KG1 (cell line): Measurements from ENCODE around the gene TJP3.
A peak's percentile ranks its signal among the peaks of the same experiment; 100 is the strongest.
"Not testable (repeated sequence)": the region's sequence is repeated elsewhere in the genome, so short reads cannot be mapped to it uniquely, and the experiment has no call there.

Experiments used
- DNase-seq: peaks from one replicate; lab custom pipeline; 2025; lab: John Stamatoyannopoulos, UW

The TJP3 gene

GRCh38 chr19:3738477-3739220 is 30.5 kb downstream of the TJP3 start:
- no peak for DNase-seq

- DNase-seq: no peak
These were observed 32.2 kb downstream of the TJP3 start for GRCh38 chr19:3740431-3740830.

GRCh38 chr19:3743486-3743885 is 35.3 kb downstream of the TJP3 start:
- DNase-seq: no peak

GRCh38 chr19:3745363-3746045 is 37.3 kb downstream of the TJP3 start:
- no peak for DNase-seq

- no peak for DNase-seq
These were observed 38.3 kb downstream of the TJP3 start for GRCh38 chr19:3746371-3747056.

- no peak for DNase-seq
These were observed 40.8 kb downstream of the TJP3 start for GRCh38 chr19:3748965-3749364.

GRCh38 chr19:3750211-3750610 is 42.0 kb downstream of the TJP3 start:
- no peak for DNase-seq

- DNase-seq: no peak
These were observed 43.1 kb downstream of the TJP3 start for GRCh38 chr19:3751236-3751635.

GRCh38 chr19:3752492-3752891 is 44.3 kb downstream of the TJP3 start:
- DNase-seq: no peak

- DNase-seq: no peak
These were observed 45.6 kb downstream of the TJP3 start for GRCh38 chr19:3753631-3754410.

GRCh38 chr19:3757705-3758104 is 49.5 kb downstream of the TJP3 start:
- not testable (repeated sequence) for DNase-seq

- DNase-seq: not testable (repeated sequence)
These were observed 50.1 kb downstream of the TJP3 start for GRCh38 chr19:3758297-3758696.

GRCh38 chr19:3759482-3760254 is 51.5 kb downstream of the TJP3 start:
- no peak for DNase-seq

- DNase-seq: no peak
These were observed 52.7 kb downstream of the TJP3 start for GRCh38 chr19:3760871-3761361.

GRCh38 chr19:3761382-3762129 is 53.4 kb downstream of the TJP3 start, which contains the start of gene APBA3:
Gene APBA3, minus strand, starts transcription at chr19:3761692. Its CDS starts 1,428 bp downstream, at chr19:3760264.
- peak; percentile 91 for DNase-seq

GRCh38 chr19:3762130-3762473 is 53.9 kb downstream of the TJP3 start:
- no peak for DNase-seq

GRCh38 chr19:3762501-3763459 is 54.6 kb downstream of the TJP3 start, which contains the start of gene MRPL54:
Gene MRPL54, plus strand, starts transcription at chr19:3762682. Its CDS starts 19 bp downstream, at chr19:3762701.
- peak; percentile 98 for DNase-seq

- no peak for DNase-seq
These were observed 56.9 kb downstream of the TJP3 start for GRCh38 chr19:3765121-3765520.

GRCh38 chr19:3765757-3766156 is 57.6 kb downstream of the TJP3 start:
- DNase-seq: not testable (repeated sequence)
